PC-9 (cell line): ENCODE measurements around the gene NTNG2.

Experiments used
- EZH2 ChIP-seq: fragments of 200-600 bp; sonication (generic); IDR thresholded peaks from 2 replicates; pipeline ENCODE4 v1.8.0; 2017; ENCODE audit warnings: antibody characterized with exemption, low read depth
- TF ChIP-seq, protein P1 (sequence below): fragments of 200-600 bp; sonication (generic); conservative IDR thresholded peaks from 2 replicates; pipeline ENCODE4 v1.6.1; 2017; ENCODE audit warnings: mixed run types, antibody characterized with exemption, mild to moderate bottlenecking, moderate library complexity

GRCh38 chr9:132221941-132222340, 60.1 kb downstream of the NTNG2 start:
- TF ChIP-seq, protein P1, sequence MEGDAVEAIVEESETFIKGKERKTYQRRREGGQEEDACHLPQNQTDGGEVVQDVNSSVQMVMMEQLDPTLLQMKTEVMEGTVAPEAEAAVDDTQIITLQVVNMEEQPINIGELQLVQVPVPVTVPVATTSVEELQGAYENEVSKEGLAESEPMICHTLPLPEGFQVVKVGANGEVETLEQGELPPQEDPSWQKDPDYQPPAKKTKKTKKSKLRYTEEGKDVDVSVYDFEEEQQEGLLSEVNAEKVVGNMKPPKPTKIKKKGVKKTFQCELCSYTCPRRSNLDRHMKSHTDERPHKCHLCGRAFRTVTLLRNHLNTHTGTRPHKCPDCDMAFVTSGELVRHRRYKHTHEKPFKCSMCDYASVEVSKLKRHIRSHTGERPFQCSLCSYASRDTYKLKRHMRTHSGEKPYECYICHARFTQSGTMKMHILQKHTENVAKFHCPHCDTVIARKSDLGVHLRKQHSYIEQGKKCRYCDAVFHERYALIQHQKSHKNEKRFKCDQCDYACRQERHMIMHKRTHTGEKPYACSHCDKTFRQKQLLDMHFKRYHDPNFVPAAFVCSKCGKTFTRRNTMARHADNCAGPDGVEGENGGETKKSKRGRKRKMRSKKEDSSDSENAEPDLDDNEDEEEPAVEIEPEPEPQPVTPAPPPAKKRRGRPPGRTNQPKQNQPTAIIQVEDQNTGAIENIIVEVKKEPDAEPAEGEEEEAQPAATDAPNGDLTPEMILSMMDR, result no peak
- TF ChIP-seq EZH2, result no peak
